ENCODE measurements around the gene TMEM109.

TMEM109 gene

GRCh38 chr11:60913793-60914632 is at the start of gene TMEM109:
TMEM109 (plus strand) TSS chr11:60914158; CDS start chr11:60919694, 5,536 bp downstream.
- peaks cover 5 to 34% of the 10 kb centered on the region in 2 donors for H3K4me1 ChIP-seq (ENCODE audit: control insufficient read depth in 1 of 2, insufficient read depth in 2 of 2, low read length in 2 of 2)
- H3K36me3 ChIP-seq (ENCODE audit: control insufficient read depth in 1 of 2, insufficient read depth in 2 of 2, low read length in 2 of 2) = peaks cover 0 to 6% of the 10 kb centered on the region in 2 donors
- no peaks in the 10 kb centered on the region for H3K27me3 ChIP-seq (ENCODE audit: low read depth, low read length)
- peak within 1 kb of the TSS; percentile 99 for H3K27ac ChIP-seq (ENCODE audit: low read length)
- no peaks in the 10 kb centered on the region for H3K9me3 ChIP-seq (ENCODE audit: control insufficient read depth in 1 of 2, low read length in 2 of 2)
- H3K4me3 ChIP-seq (ENCODE audit: low read depth in 1 of 2, low read length in 2 of 2) = peak within 1 kb of the TSS; percentile 89 to 94

- Histone ChIP-seq H3K36me3 (ENCODE audit: control insufficient read depth in 1 of 2, insufficient read depth in 2 of 2, low read length in 2 of 2) (no peaks in the 10 kb centered on the region), H3K9me3 (ENCODE audit: control insufficient read depth in 1 of 2, low read length in 2 of 2) (no peaks in the 10 kb centered on the region), H3K4me1 (ENCODE audit: control insufficient read depth in 1 of 2, insufficient read depth in 2 of 2, low read length in 2 of 2) (no peaks in the 10 kb centered on the region), H3K27ac (ENCODE audit: low read length) (no peak overlapping the region), H3K27me3 (ENCODE audit: low read depth, low read length) (no peaks in the 10 kb centered on the region), H3K4me3 (ENCODE audit: low read depth in 1 of 2, low read length in 2 of 2) (no peak overlapping the region)
Observed at GRCh38 chr11:60864856-60865513, 49.0 kb upstream of the TMEM109 start.

- H3K4me3 ChIP-seq (ENCODE audit: low read depth in 1 of 2, low read length in 2 of 2) = no peak within 1 kb of the TSS
Observed at GRCh38 chr11:60866911-60867870, 46.8 kb upstream of the TMEM109 start, which contains the start of gene ZP1. ZP1 (plus strand) TSS chr11:60867542; CDS start chr11:60867562, 20 bp downstream.

GRCh38 chr11:60867871-60868681 is 45.9 kb upstream of the TMEM109 start:
- H3K27ac ChIP-seq (ENCODE audit: low read length) = no peak overlapping the region

More at GRCh38 chr11:60866911-60867870, 46.8 kb upstream of the TMEM109 start, which contains the start of gene ZP1:
- Histone ChIP-seq H3K4me1 (ENCODE audit: control insufficient read depth in 1 of 2, insufficient read depth in 2 of 2, low read length in 2 of 2) (peaks cover 3 to 8% of the 10 kb centered on the region in 2 donors), H3K9me3 (ENCODE audit: control insufficient read depth in 1 of 2, low read length in 2 of 2) (no peaks in the 10 kb centered on the region), H3K36me3 (ENCODE audit: control insufficient read depth in 1 of 2, insufficient read depth in 2 of 2, low read length in 2 of 2) (no peaks in the 10 kb centered on the region), H3K27ac (ENCODE audit: low read length) (no peak within 1 kb of the TSS), H3K27me3 (ENCODE audit: low read depth, low read length) (no peaks in the 10 kb centered on the region)

GRCh38 chr11:60868682-60869450 is 45.1 kb upstream of the TMEM109 start:
- peaks cover 8 to 15% of the 10 kb centered on the region in 2 donors for H3K4me1 ChIP-seq (ENCODE audit: control insufficient read depth in 1 of 2, insufficient read depth in 2 of 2, low read length in 2 of 2)
- no peak overlapping the region for H3K4me3 ChIP-seq (ENCODE audit: low read depth in 1 of 2, low read length in 2 of 2)
- no peaks in the 10 kb centered on the region for H3K36me3 ChIP-seq (ENCODE audit: control insufficient read depth in 1 of 2, insufficient read depth in 2 of 2, low read length in 2 of 2)
- H3K27me3 ChIP-seq (ENCODE audit: low read depth, low read length) = no peaks in the 10 kb centered on the region
- no peak overlapping the region for H3K27ac ChIP-seq (ENCODE audit: low read length)
- no peaks in the 10 kb centered on the region for H3K9me3 ChIP-seq (ENCODE audit: control insufficient read depth in 1 of 2, low read length in 2 of 2)

More at GRCh38 chr11:60867871-60868681, 45.9 kb upstream of the TMEM109 start:
- Histone ChIP-seq H3K27me3 (ENCODE audit: low read depth, low read length) (no peaks in the 10 kb centered on the region), H3K9me3 (ENCODE audit: control insufficient read depth in 1 of 2, low read length in 2 of 2) (no peaks in the 10 kb centered on the region), H3K4me3 (ENCODE audit: low read depth in 1 of 2, low read length in 2 of 2) (no peak overlapping the region), H3K4me1 (ENCODE audit: control insufficient read depth in 1 of 2, insufficient read depth in 2 of 2, low read length in 2 of 2) (peaks cover 8 to 15% of the 10 kb centered on the region in 2 donors), H3K36me3 (ENCODE audit: control insufficient read depth in 1 of 2, insufficient read depth in 2 of 2, low read length in 2 of 2) (no peaks in the 10 kb centered on the region)

GRCh38 chr11:60869451-60869825 is 44.5 kb upstream of the TMEM109 start:
- Histone ChIP-seq H3K9me3 (ENCODE audit: control insufficient read depth in 1 of 2, low read length in 2 of 2) (no peaks in the 10 kb centered on the region), H3K36me3 (ENCODE audit: control insufficient read depth in 1 of 2, insufficient read depth in 2 of 2, low read length in 2 of 2) (no peaks in the 10 kb centered on the region), H3K4me3 (ENCODE audit: low read depth in 1 of 2, low read length in 2 of 2) (no peak overlapping the region), H3K4me1 (ENCODE audit: control insufficient read depth in 1 of 2, insufficient read depth in 2 of 2, low read length in 2 of 2) (peaks cover 8 to 15% of the 10 kb centered on the region in 2 donors), H3K27ac (ENCODE audit: low read length) (no peak overlapping the region), H3K27me3 (ENCODE audit: low read depth, low read length) (no peaks in the 10 kb centered on the region)

GRCh38 chr11:60870276-60870675 is 43.7 kb upstream of the TMEM109 start:
- Histone ChIP-seq H3K27ac (ENCODE audit: low read length) (no peak overlapping the region), H3K4me1 (ENCODE audit: control insufficient read depth in 1 of 2, insufficient read depth in 2 of 2, low read length in 2 of 2) (peaks cover 8 to 15% of the 10 kb centered on the region in 2 donors), H3K4me3 (ENCODE audit: low read depth in 1 of 2, low read length in 2 of 2) (no peak overlapping the region), H3K9me3 (ENCODE audit: control insufficient read depth in 1 of 2, low read length in 2 of 2) (no peaks in the 10 kb centered on the region), H3K27me3 (ENCODE audit: low read depth, low read length) (no peaks in the 10 kb centered on the region), H3K36me3 (ENCODE audit: control insufficient read depth in 1 of 2, insufficient read depth in 2 of 2, low read length in 2 of 2) (no peaks in the 10 kb centered on the region)

GRCh38 chr11:60870733-60871377 is 43.1 kb upstream of the TMEM109 start:
- no peak overlapping the region for H3K27ac ChIP-seq (ENCODE audit: low read length)
- no peaks in the 10 kb centered on the region for H3K9me3 ChIP-seq (ENCODE audit: control insufficient read depth in 1 of 2, low read length in 2 of 2)
- H3K27me3 ChIP-seq (ENCODE audit: low read depth, low read length) = no peaks in the 10 kb centered on the region
- peaks cover 8 to 15% of the 10 kb centered on the region in 2 donors for H3K4me1 ChIP-seq (ENCODE audit: control insufficient read depth in 1 of 2, insufficient read depth in 2 of 2, low read length in 2 of 2)
- H3K4me3 ChIP-seq (ENCODE audit: low read depth in 1 of 2, low read length in 2 of 2) = no peak overlapping the region
- no peaks in the 10 kb centered on the region for H3K36me3 ChIP-seq (ENCODE audit: control insufficient read depth in 1 of 2, insufficient read depth in 2 of 2, low read length in 2 of 2)

- Histone ChIP-seq H3K4me3 (ENCODE audit: low read depth in 1 of 2, low read length in 2 of 2) (no peak overlapping the region), H3K27ac (ENCODE audit: low read length) (no peak overlapping the region), H3K4me1 (ENCODE audit: control insufficient read depth in 1 of 2, insufficient read depth in 2 of 2, low read length in 2 of 2) (peaks cover 8 to 15% of the 10 kb centered on the region in 2 donors), H3K27me3 (ENCODE audit: low read depth, low read length) (no peaks in the 10 kb centered on the region), H3K36me3 (ENCODE audit: control insufficient read depth in 1 of 2, insufficient read depth in 2 of 2, low read length in 2 of 2) (no peaks in the 10 kb centered on the region), H3K9me3 (ENCODE audit: control insufficient read depth in 1 of 2, low read length in 2 of 2) (no peaks in the 10 kb centered on the region)
Observed at GRCh38 chr11:60871378-60872061, 42.4 kb upstream of the TMEM109 start.
